K562 (cell line): ENCODE data around the gene ESPL1.

ENCODE experiments used
- CHD2 ChIP-seq: IDR thresholded peaks from 2 replicates; pipeline ENCODE4 v1.6.1; 2011; ENCODE audit warnings: low read depth, low read length
- CTCF ChIP-seq, 3 experiments: IDR thresholded peaks in 2 of 3; conservative IDR thresholded peaks in 1 of 3; 2 replicates each; pipeline ENCODE4 v1.5.1; 2011 to 2012; ENCODE audit warnings: low read length in 3 of 3, mild to moderate bottlenecking in 3 of 3, control low read depth in 2 of 3, improper control_type of control experiment in 1 of 3, inconsistent platforms in 1 of 3, low read depth in 1 of 3, mixed read lengths in 1 of 3, moderate library complexity in 1 of 3; ENCODE audit not compliant: insufficient read depth in 2 of 3
- GTF2F1 ChIP-seq: IDR thresholded peaks from 2 replicates; pipeline ENCODE4 v1.6.1; 2011; ENCODE audit warnings: low read depth, low read length, improper control_type of control experiment
- KAT7 ChIP-seq: sonication (generic); formaldehyde crosslinking; IDR thresholded peaks from 2 replicates; pipeline ENCODE4 v1.8.0; 2022; ENCODE audit warnings: missing genetic modification reagents, mild to moderate bottlenecking, borderline replicate concordance
- KDM5B ChIP-seq: fragments of 200-600 bp; sonication (generic); IDR thresholded peaks from 2 replicates; pipeline ENCODE4 v1.6.1; 2012; ENCODE audit warnings: low read depth, mild to moderate bottlenecking, moderate library complexity, low read length, control low read depth, inconsistent platforms; ENCODE audit not compliant: insufficient replicate concordance
- MLX ChIP-seq, 2 experiments: fragments of 450-650 bp in 1 of 2; sonication (generic) in 1 of 2; formaldehyde crosslinking; conservative IDR thresholded peaks; 2 replicates each; pipeline versions ENCODE4 v1.4.0 to v1.8.1; 2020 to 2022; ENCODE audit warnings: mild to moderate bottlenecking in 1 of 2, missing genetic modification reagents in 1 of 2
- NFXL1 ChIP-seq: fragments of 450-650 bp; formaldehyde crosslinking; IDR thresholded peaks from 2 replicates; pipeline ENCODE4 v1.4.0; 2021; ENCODE audit warnings: mild to moderate bottlenecking
- REST ChIP-seq, 2 experiments: fragments of 450-650 bp; formaldehyde crosslinking in 1 of 2; IDR thresholded peaks; 2 replicates each; pipeline versions ENCODE4 v1.4.0 to v1.6.1; 2014 to 2020; ENCODE audit warnings: mild to moderate bottlenecking in 2 of 2, borderline replicate concordance in 1 of 2, low read depth in 1 of 2
- SMAD2 ChIP-seq: fragments of 150-350 bp; IDR thresholded peaks from 2 replicates; pipeline ENCODE4 v1.6.1; 2014; ENCODE audit warnings: low read depth, mild to moderate bottlenecking, low read length
- SMARCA5 ChIP-seq: fragments of 450-650 bp; IDR thresholded peaks from 2 replicates; pipeline ENCODE4 v1.6.1; 2016
- SP2 ChIP-seq: IDR thresholded peaks from 2 replicates; pipeline ENCODE4 v1.6.1; 2011; ENCODE audit warnings: mild to moderate bottlenecking, low read depth, low read length, moderate library complexity; ENCODE audit not compliant: poor library complexity, severe bottlenecking; ENCODE audit errors: extremely low read depth
- ZNF274 ChIP-seq: IDR thresholded peaks from 2 replicates; pipeline ENCODE4 v1.6.1; 2011; ENCODE audit warnings: low read depth, mild to moderate bottlenecking, low read length, moderate library complexity, borderline replicate concordance
- ZNF76 ChIP-seq: fragments of 250-450 bp; sonication (Bioruptor Pico); IDR thresholded peaks from 2 replicates; pipeline ENCODE4 v1.4.0; 2020; ENCODE audit warnings: mild to moderate bottlenecking, moderate library complexity, borderline replicate concordance
- ZZZ3 ChIP-seq: fragments of 450-650 bp; IDR thresholded peaks from 2 replicates; pipeline ENCODE4 v1.6.1; 2016; ENCODE audit warnings: antibody characterized with exemption, mild to moderate bottlenecking, moderate library complexity

GRCh38 chr12:53232646-53233461, 35.2 kb upstream of the ESPL1 start:
- TF ChIP-seq KDM5B: no peak
- no peak for TF ChIP-seq MLX (CRISPR knock-in tag; conservative IDR thresholded peaks at IDR 0.05)
- TF ChIP-seq SMARCA5: no peak
- no peak for TF ChIP-seq SMAD2
- TF ChIP-seq GTF2F1: no peak
- no peak for TF ChIP-seq ZZZ3
- TF ChIP-seq CTCF (IDR thresholded peaks at IDR 0.05 in 2 of 3, conservative IDR thresholded peaks at IDR 0.05 in 1 of 3; ENCODE audit: insufficient read depth in 2 of 3, low read depth in 1 of 3, low read length in 3 of 3): no peak
- no peak for TF ChIP-seq ZNF76 (CRISPR knock-in tag)
- TF ChIP-seq NFXL1: no peak
- no peak for TF ChIP-seq CHD2
- no peak for TF ChIP-seq KAT7 (CRISPR knock-in tag)
- no peak for TF ChIP-seq REST (IDR thresholded peaks at IDR 0.05; ENCODE audit: borderline replicate concordance)
- no peak for TF ChIP-seq REST (CRISPR knock-in tag; IDR thresholded peaks at IDR 0.05; ENCODE audit: low read depth)
- no peak for TF ChIP-seq ZNF274
- TF ChIP-seq SP2: no peak
